PFSK-1 (cell line): ENCODE data around the gene KCNG4.

Experiments used
- FOXP2 ChIP-seq: optimal IDR thresholded peaks from 2 replicates; pipeline ENCODE3; 2011; ENCODE audit warnings: borderline replicate concordance, control low read depth, inconsistent platforms; ENCODE audit not compliant: insufficient read depth; ENCODE audit errors: extremely low read length, extremely low read depth
- POLR2AphosphoS5 ChIP-seq: IDR thresholded peaks from 2 replicates; pipeline ENCODE4 v1.6.1; 2012; ENCODE audit warnings: low read depth, mild to moderate bottlenecking, control low read depth, low read length, moderate library complexity
- SIN3A ChIP-seq: IDR thresholded peaks from 2 replicates; pipeline ENCODE4 v1.6.1; 2012; ENCODE audit warnings: mild to moderate bottlenecking, low read length, moderate library complexity, borderline replicate concordance; ENCODE audit not compliant: insufficient read depth
- TAF1 ChIP-seq: IDR thresholded peaks from 2 replicates; pipeline ENCODE4 v1.6.1; 2012; ENCODE audit warnings: low read length, control low read depth, borderline replicate concordance; ENCODE audit not compliant: insufficient read depth
- TF ChIP-seq, protein P1 (sequence below), 2 experiments: IDR thresholded peaks; 2 replicates each; pipeline versions ENCODE4 v1.6.1 to v1.8.0; 2011 to 2012; ENCODE audit warnings: low read depth in 2 of 2, low read length in 2 of 2, control low read depth in 1 of 2, inconsistent platforms in 1 of 2, mild to moderate bottlenecking in 1 of 2, moderate library complexity in 1 of 2; ENCODE audit not compliant: insufficient read depth in 1 of 2

KCNG4 gene

DNA sequence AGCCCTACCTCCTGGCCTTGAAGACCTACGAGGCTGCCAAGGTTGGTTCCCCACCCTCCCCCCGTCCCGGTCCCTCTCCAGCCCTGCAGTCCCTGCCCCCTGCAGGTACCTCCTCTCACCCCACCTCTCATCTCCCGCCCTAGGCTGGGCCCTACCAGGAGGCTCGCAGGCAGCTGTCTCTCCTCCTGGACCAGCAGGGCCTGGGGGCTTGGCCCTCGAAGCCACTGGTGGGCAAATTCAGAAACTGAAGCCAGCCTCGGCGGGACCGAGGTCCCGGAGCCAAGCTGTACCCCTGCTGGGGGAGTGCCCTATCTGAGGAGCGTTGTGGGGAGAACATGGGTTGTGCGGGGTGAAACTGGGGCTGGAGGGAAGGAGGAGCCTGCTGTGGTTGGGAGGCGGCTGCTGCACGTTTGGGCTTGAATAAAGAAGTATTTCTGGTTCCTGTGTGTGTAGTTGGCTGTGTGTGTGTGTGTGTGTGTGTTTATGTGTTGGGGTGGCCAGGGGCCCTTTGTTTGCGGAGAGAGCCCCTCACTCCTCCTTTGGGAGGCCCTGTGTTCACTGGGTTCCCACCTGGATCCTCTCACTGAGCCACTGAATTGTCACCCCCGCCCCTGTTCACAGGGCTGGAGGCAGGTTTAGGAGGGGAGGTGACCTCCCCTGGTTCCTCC lies 43.0 kb downstream of the KCNG4 start:
- no peak for TF ChIP-seq POLR2AphosphoS5
- TF ChIP-seq, protein P1, sequence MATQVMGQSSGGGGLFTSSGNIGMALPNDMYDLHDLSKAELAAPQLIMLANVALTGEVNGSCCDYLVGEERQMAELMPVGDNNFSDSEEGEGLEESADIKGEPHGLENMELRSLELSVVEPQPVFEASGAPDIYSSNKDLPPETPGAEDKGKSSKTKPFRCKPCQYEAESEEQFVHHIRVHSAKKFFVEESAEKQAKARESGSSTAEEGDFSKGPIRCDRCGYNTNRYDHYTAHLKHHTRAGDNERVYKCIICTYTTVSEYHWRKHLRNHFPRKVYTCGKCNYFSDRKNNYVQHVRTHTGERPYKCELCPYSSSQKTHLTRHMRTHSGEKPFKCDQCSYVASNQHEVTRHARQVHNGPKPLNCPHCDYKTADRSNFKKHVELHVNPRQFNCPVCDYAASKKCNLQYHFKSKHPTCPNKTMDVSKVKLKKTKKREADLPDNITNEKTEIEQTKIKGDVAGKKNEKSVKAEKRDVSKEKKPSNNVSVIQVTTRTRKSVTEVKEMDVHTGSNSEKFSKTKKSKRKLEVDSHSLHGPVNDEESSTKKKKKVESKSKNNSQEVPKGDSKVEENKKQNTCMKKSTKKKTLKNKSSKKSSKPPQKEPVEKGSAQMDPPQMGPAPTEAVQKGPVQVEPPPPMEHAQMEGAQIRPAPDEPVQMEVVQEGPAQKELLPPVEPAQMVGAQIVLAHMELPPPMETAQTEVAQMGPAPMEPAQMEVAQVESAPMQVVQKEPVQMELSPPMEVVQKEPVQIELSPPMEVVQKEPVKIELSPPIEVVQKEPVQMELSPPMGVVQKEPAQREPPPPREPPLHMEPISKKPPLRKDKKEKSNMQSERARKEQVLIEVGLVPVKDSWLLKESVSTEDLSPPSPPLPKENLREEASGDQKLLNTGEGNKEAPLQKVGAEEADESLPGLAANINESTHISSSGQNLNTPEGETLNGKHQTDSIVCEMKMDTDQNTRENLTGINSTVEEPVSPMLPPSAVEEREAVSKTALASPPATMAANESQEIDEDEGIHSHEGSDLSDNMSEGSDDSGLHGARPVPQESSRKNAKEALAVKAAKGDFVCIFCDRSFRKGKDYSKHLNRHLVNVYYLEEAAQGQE (IDR thresholded peaks at IDR 0.05; ENCODE audit: insufficient read depth in 1 of 2, low read depth in 2 of 2, low read length in 2 of 2): no peak
- no peak for TF ChIP-seq TAF1
- no peak for TF ChIP-seq SIN3A
- TF ChIP-seq FOXP2: no peak

DNA sequence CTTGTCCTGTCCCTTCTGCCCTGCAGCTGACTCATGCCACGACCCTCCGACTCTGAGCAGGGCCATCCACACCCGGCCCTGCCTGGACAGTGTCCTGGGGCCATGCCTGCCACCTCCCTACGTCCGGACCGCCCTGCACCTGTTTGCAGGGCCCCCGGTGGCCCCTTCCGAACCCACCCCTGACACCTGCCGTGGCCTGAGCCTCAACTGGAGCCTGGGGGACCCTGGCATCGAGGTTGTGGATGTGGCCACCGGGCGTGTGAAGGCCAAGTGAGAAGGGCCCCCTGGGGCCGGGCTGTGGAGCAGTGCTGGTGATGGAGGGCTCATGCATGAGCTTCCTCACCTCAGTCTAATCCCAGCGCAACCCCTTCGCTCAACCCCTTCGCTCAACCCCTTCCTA lies 43.7 kb downstream of the KCNG4 start:
- TF ChIP-seq TAF1: no peak
- TF ChIP-seq POLR2AphosphoS5: no peak
- TF ChIP-seq, protein P1 (IDR thresholded peaks at IDR 0.05; ENCODE audit: insufficient read depth in 1 of 2, low read depth in 2 of 2, low read length in 2 of 2): no peak
- no peak for TF ChIP-seq FOXP2
- TF ChIP-seq SIN3A: no peak

DNA sequence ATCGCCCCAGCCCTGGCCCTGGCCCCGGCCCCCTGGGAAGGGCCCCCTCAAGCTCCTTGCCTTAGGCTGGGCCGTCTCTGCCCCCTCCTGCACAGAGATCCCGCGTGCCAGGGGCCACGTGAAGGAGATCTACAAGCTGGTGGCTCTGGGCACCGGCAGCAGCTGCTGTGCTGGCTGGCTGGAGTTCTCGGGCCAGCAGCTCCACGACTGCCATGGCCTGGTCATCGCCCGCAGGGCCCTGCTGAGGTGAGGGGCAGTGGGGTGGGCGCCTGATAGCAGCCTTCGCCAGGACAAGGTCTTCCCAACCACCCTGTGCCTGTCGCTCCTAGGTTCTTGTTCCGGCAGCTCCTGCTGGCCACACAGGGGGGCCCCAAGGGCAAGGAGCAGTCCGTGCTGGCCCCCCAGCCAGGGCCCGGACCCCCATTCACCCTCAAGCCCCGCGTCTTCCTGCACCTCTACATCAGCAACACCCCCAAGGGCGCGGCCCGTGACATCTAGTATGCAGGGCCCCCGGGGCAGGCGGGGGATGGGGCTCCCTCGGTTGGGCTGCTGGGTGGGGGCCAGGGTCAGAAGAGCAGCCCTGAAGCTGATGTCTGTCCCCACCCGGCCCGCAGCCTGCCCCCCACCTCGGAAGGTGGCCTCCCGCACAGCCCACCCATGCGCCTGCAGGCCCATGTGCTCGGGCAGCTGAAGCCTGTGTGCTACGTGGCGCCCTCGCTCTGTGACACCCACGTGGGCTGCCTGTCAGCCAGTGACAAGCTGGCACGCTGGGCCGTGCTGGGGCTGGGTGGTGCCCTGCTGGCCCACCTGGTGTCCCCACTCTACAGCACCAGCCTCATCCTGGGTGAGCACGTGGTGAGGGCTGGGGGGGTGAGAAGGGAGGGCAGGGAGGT lies 44.4 kb downstream of the KCNG4 start:
- no peak for TF ChIP-seq SIN3A
- TF ChIP-seq, protein P1 (IDR thresholded peaks at IDR 0.05; ENCODE audit: insufficient read depth in 1 of 2, low read depth in 2 of 2, low read length in 2 of 2): no peak
- no peak for TF ChIP-seq TAF1
- no peak for TF ChIP-seq FOXP2
- TF ChIP-seq POLR2AphosphoS5: no peak

DNA sequence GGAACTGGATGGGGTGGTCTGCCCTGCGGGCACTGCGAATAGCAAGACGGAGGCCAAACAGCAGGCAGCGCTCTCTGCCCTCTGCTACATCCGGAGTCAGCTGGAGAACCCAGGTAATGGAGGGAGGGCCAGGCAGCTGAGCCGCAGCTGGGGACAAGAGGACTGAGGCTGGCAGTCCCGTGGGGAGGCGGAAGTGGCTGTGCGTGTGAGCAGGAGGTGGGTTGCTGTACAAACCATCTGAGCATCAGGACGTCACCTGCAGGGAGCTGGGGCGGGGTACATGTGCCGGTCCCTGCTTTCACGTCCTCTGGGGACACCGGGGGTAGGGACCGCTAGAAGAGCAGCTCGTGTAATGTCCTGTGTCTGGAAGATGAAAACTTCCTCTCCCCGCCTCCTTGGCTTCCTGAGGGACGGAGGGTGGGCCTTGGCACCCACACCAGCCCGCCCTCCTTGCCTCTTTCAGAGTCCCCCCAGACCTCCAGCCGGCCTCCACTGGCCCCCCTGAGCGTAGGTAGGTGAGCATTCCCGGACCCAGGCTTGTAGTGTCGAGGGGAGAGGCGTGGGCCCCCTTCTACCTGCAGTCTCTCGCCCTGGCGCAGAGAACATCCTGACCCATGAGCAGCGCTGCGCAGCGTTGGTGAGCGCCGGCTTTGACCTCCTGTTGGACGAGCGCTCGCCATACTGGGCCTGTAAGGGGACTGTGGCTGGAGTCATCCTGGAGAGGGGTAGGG lies 45.2 kb downstream of the KCNG4 start:
- TF ChIP-seq, protein P1 (IDR thresholded peaks at IDR 0.05; ENCODE audit: insufficient read depth in 1 of 2, low read depth in 2 of 2, low read length in 2 of 2): no peak
- no peak for TF ChIP-seq SIN3A
- no peak for TF ChIP-seq FOXP2
- no peak for TF ChIP-seq POLR2AphosphoS5
- no peak for TF ChIP-seq TAF1
